Measurements from ENCODE around the gene WDR33. TPM values are rescaled to one million over a fixed set of nuclear protein-coding genes. Genes with fewer than 3 reads are reported as not detected.

Gene WDR33
- total RNA-seq, 1 donor from 2014 or later, result 55.4 TPM

- H3K36me3 ChIP-seq, result no peaks in the 10 kb centered on the region
- H3K4me3 ChIP-seq, result no peak overlapping the region
- ATAC-seq (no peak), DNase-seq (no peak)
- intact Hi-C loops (cut with DNase I), result no loop called here
- H3K27ac ChIP-seq, result no peak overlapping the region
- H3K27me3 ChIP-seq (ENCODE audit: low read depth), result no peaks in the 10 kb centered on the region
- no peaks in the 10 kb centered on the region for H3K9me3 ChIP-seq
- TF ChIP-seq CTCF (IDR thresholded peaks at IDR 0.05), result no peak
- H3K4me1 ChIP-seq, result peaks cover 36% of the 10 kb centered on the region
These were observed 132.0 kb downstream of the WDR33 start for GRCh38 chr2:127678991-127679390.

- Histone ChIP-seq H3K27ac (no peak overlapping the region), H3K4me3 (no peak overlapping the region), H3K4me1 (peaks cover 40% of the 10 kb centered on the region), H3K9me3 (no peaks in the 10 kb centered on the region), H3K27me3 (ENCODE audit: low read depth) (no peaks in the 10 kb centered on the region), H3K36me3 (no peaks in the 10 kb centered on the region)
- no peak for DNase-seq
- no peak for ATAC-seq
- no peak for TF ChIP-seq CTCF (IDR thresholded peaks at IDR 0.05)
- intact Hi-C loops (cut with DNase I), result no loop called here
These were observed 132.4 kb downstream of the WDR33 start for GRCh38 chr2:127678531-127678930.

GRCh38 chr2:127676906-127677305, 134.1 kb downstream of the WDR33 start:
- DNase-seq, result no peak
- Histone ChIP-seq H3K9me3 (no peaks in the 10 kb centered on the region), H3K4me1 (peaks cover 49% of the 10 kb centered on the region), H3K36me3 (peaks cover 3% of the 10 kb centered on the region), H3K4me3 (no peak overlapping the region), H3K27me3 (ENCODE audit: low read depth) (no peaks in the 10 kb centered on the region), H3K27ac (no peak overlapping the region)
- TF ChIP-seq CTCF (IDR thresholded peaks at IDR 0.05), result no peak
- ATAC-seq, result peak; percentile 2 to 22
- intact Hi-C loops (cut with DNase I), result no loop called here

GRCh38 chr2:127675331-127676261, 135.4 kb downstream of the WDR33 start, which contains the start of gene LIMS2:
Gene LIMS2, minus strand, starts transcription at chr2:127675530. Its CDS starts 506 bp downstream, at chr2:127675024.
- H3K9me3 ChIP-seq, result no peaks in the 10 kb centered on the region
- no peak for TF ChIP-seq CTCF (IDR thresholded peaks at IDR 0.05)
- H3K27ac ChIP-seq, result peak within 1 kb of the TSS; percentile 92
- intact Hi-C loops (cut with DNase I), result no loop called here
- H3K36me3 ChIP-seq, result peaks cover 7% of the 10 kb centered on the region
- H3K4me3 ChIP-seq, result peak within 1 kb of the TSS; percentile 75
- peaks cover 42% of the 10 kb centered on the region for H3K4me1 ChIP-seq
- peak; percentile 54 to 73 for ATAC-seq
- peak; percentile 74 for DNase-seq
- H3K27me3 ChIP-seq (ENCODE audit: low read depth), result no peaks in the 10 kb centered on the region

GRCh38 chr2:127674241-127675209, 136.4 kb downstream of the WDR33 start:
- peak overlapping the region; percentile 92 for H3K27ac ChIP-seq
- peaks cover 7% of the 10 kb centered on the region for H3K36me3 ChIP-seq
- no peak for DNase-seq
- peaks cover 42% of the 10 kb centered on the region for H3K4me1 ChIP-seq
- no peaks in the 10 kb centered on the region for H3K27me3 ChIP-seq (ENCODE audit: low read depth)
- H3K9me3 ChIP-seq, result no peaks in the 10 kb centered on the region
- TF ChIP-seq CTCF (IDR thresholded peaks at IDR 0.05), result no peak
- H3K4me3 ChIP-seq, result peak overlapping the region; percentile 75
- intact Hi-C loops (cut with DNase I), result no loop called here
- peak; percentile 56 to 71 for ATAC-seq
